ENCODE results near the gene DNASE1L1. TPM values are rescaled to one million over a fixed set of nuclear protein-coding genes. Genes with fewer than 3 reads are reported as not detected.

Gene DNASE1L1
- polyA plus RNA-seq, 3 donors = 26.2 to 64.5 (median 27.2) TPM

- H3K4me1 Mint-ChIP-seq = peaks cover 17% of the 10 kb centered on the region
- 95% methylated on average over 10 of the region's 19 CpGs for WGBS (ENCODE audit: insufficient coverage)
- Histone ChIP-seq H3K9me3 (replicated peaks in 1 of 2; ENCODE audit: control insufficient read depth in 1 of 2, insufficient read depth in 1 of 2, low read length in 2 of 2) (no peaks in the 10 kb centered on the region), H3K79me2 (ENCODE audit: insufficient read depth, low read length) (peaks cover 27% of the 10 kb centered on the region), H3K4me2 (replicated peaks; ENCODE audit: extremely low read depth, low read length, poor library complexity, severe bottlenecking) (no peak overlapping the region), H2AFZ (ENCODE audit: insufficient read depth, low read depth, low read length, poor library complexity, severe bottlenecking) (no peak overlapping the region), H4K20me1 (ENCODE audit: insufficient read depth, low read length) (peaks cover 64% of the 10 kb centered on the region), H3K36me3 (replicated peaks in 1 of 2; ENCODE audit: control insufficient read depth in 1 of 2, insufficient read depth in 2 of 2, low read length in 2 of 2) (peaks cover 37 to 42% of the 10 kb centered on the region in 2 donors), H3K27ac (ENCODE audit: low read depth in 1 of 2, low read length in 2 of 2) (no peak overlapping the region), H3K4me3 (replicated peaks in 1 of 3; ENCODE audit: low read depth in 2 of 3, low read length in 3 of 3) (no peak overlapping the region), H3K4me1 (ENCODE audit: control insufficient read depth in 1 of 2, insufficient read depth in 2 of 2, low read length in 2 of 2) (peaks cover 18% of the 10 kb centered on the region in 2 donors), H3K9ac (ENCODE audit: insufficient read depth, low read length, poor library complexity, severe bottlenecking) (no peak overlapping the region), H3K27me3 (ENCODE audit: control insufficient read depth in 2 of 2, insufficient read depth in 2 of 2, low read length in 2 of 2) (no peaks in the 10 kb centered on the region)
- DNase-seq = peak in 1 of 3 donors; percentile 3
- intact Hi-C loops (cut with micrococcal nuclease) = loop anchor here in 1 of 2 donors (5.0 kb wide), 1 partner anchor 35 kb away; the partner anchor contains the start of gene GDI1
- peak overlapping the region in 6 of 7 donors; percentile 19 to 74 (median 56) for H3K27ac Mint-ChIP-seq
- peaks cover 0 to 14% (median 0%) of the 10 kb centered on the region in 3 donors for H3K27me3 Mint-ChIP-seq (ENCODE audit: low read depth in 3 of 3)
- H3K4me3 Mint-ChIP-seq = no peak overlapping the region
- TF ChIP-seq CTCF (IDR thresholded peaks at IDR 0.05) = no peak
- H3K9me3 Mint-ChIP-seq = peaks cover 0 to 14% (median 4%) of the 10 kb centered on the region in 7 donors
- H3K36me3 Mint-ChIP-seq = peaks cover 41 to 56% of the 10 kb centered on the region in 2 donors
Observed at GRCh38 chrX:154402622-154403127, 6.4 kb downstream of the DNASE1L1 start.

GRCh38 chrX:154401918-154402621 lies 7.0 kb downstream of the DNASE1L1 start:
- Mint-ChIP-seq H3K27me3 (ENCODE audit: low read depth in 3 of 3) (peaks cover 0 to 14% (median 0%) of the 10 kb centered on the region in 3 donors), H3K9me3 (peaks cover 0 to 18% (median 4%) of the 10 kb centered on the region in 7 donors), H3K4me3 (no peak overlapping the region), H3K36me3 (peaks cover 41 to 56% of the 10 kb centered on the region in 2 donors), H3K27ac (peak overlapping the region in 4 of 7 donors; percentile 19 to 73 (median 51)), H3K4me1 (peaks cover 17% of the 10 kb centered on the region)
- Histone ChIP-seq H4K20me1 (ENCODE audit: insufficient read depth, low read length) (peaks cover 64% of the 10 kb centered on the region), H3K36me3 (replicated peaks in 1 of 2; ENCODE audit: control insufficient read depth in 1 of 2, insufficient read depth in 2 of 2, low read length in 2 of 2) (peaks cover 37 to 42% of the 10 kb centered on the region in 2 donors), H3K9ac (ENCODE audit: insufficient read depth, low read length, poor library complexity, severe bottlenecking) (no peak overlapping the region), H3K9me3 (replicated peaks in 1 of 2; ENCODE audit: control insufficient read depth in 1 of 2, insufficient read depth in 1 of 2, low read length in 2 of 2) (no peaks in the 10 kb centered on the region), H3K4me3 (replicated peaks in 1 of 3; ENCODE audit: low read depth in 2 of 3, low read length in 3 of 3) (no peak overlapping the region), H2AFZ (ENCODE audit: insufficient read depth, low read depth, low read length, poor library complexity, severe bottlenecking) (no peak overlapping the region), H3K4me1 (ENCODE audit: control insufficient read depth in 1 of 2, insufficient read depth in 2 of 2, low read length in 2 of 2) (peaks cover 17 to 23% of the 10 kb centered on the region in 2 donors), H3K27ac (ENCODE audit: low read depth in 1 of 2, low read length in 2 of 2) (peak overlapping the region in 1 of 2 donors; percentile 12), H3K4me2 (replicated peaks; ENCODE audit: extremely low read depth, low read length, poor library complexity, severe bottlenecking) (no peak overlapping the region), H3K79me2 (ENCODE audit: insufficient read depth, low read length) (peaks cover 24% of the 10 kb centered on the region), H3K27me3 (ENCODE audit: control insufficient read depth in 2 of 2, insufficient read depth in 2 of 2, low read length in 2 of 2) (no peaks in the 10 kb centered on the region)
- WGBS (ENCODE audit: insufficient coverage) = no CpG with 5 or more reads among the region's 6 CpGs
- no peak for DNase-seq
- intact Hi-C loops (cut with micrococcal nuclease) = loop anchor here in 1 of 2 donors (5.0 kb wide), 1 partner anchor 35 kb away; the partner anchor contains the start of gene GDI1
- TF ChIP-seq CTCF (IDR thresholded peaks at IDR 0.05) = no peak
